GM12878 (cell line): ENCODE results near the gene ZNF775. TPM values are rescaled to one million over a fixed set of nuclear protein-coding genes. Genes with fewer than 3 reads are reported as not detected.

Experiments used
- ATAC-seq: fragments of 200-7000 bp; cut with Tn5 transposase; 3 replicates; pipeline ENCODE4 v1.9.1; 2020; ENCODE audit warnings: mild to moderate bottlenecking, moderate library complexity
- BruUV-seq: library from RNA; stranded (reverse); fragments of 400-500 nt; replicated peaks from 2 replicates; lab custom pipeline; 2021; lab: Mats Ljungman, UMichigan
- CTCF ChIA-PET: fragments of 300-600 bp; sonication (Branson Sonifier 250); formaldehyde crosslinking; extraction: SDS; loops from one replicate; lab custom pipeline; 2021; ENCODE audit warnings: inconsistent platforms; lab: Yijun Ruan, JAX
- POLR2A ChIA-PET: fragments of 350-600 bp; formaldehyde crosslinking; extraction: SDS; loops from one replicate; lab custom pipeline; 2021; ENCODE audit warnings: inconsistent platforms; lab: Charles Lee
- RAD21 ChIA-PET: fragments of 300-600 bp; sonication (Branson Sonifier 250); formaldehyde crosslinking; loops from one replicate; lab custom pipeline; 2023; ENCODE audit warnings: antibody characterized with exemption; ENCODE audit not compliant: unreplicated experiment; lab: Charles Lee
- SMC1A ChIA-PET: fragments of 300-600 bp; sonication (Branson Sonifier 250); formaldehyde crosslinking; loops from one replicate; lab custom pipeline; 2023; ENCODE audit not compliant: unreplicated experiment, uncharacterized antibody; lab: Charles Lee
- DNase-seq: peaks from one replicate; pipeline ENCODE4 v3.0.0-alpha.2; 2011; ENCODE audit warnings: low read depth, low spot score
- FAIRE-seq: peaks from 3 replicates; lab custom pipeline; 2011; peaks lifted over from hg19 to GRCh38; lab: Jason Lieb, UNC
- H2AFZ ChIP-seq: 2 replicates; pipeline ENCODE4 v1.6.0; 2011; ENCODE audit warnings: low read depth, low read length, control low read depth; ENCODE audit not compliant: control insufficient read depth
- H3K27ac ChIP-seq: 2 replicates; pipeline ENCODE4 v1.5.1; 2011; ENCODE audit warnings: control low read depth; ENCODE audit not compliant: control insufficient read depth, insufficient read depth
- H3K27me3 ChIP-seq, 2 experiments: replicated peaks in 1 of 2; 2 replicates each; pipeline versions ENCODE4 v1.6.0 to v1.6.1; 2011; ENCODE audit warnings: low read length in 1 of 2; ENCODE audit not compliant: control insufficient read depth in 2 of 2, insufficient read depth in 2 of 2
- H3K36me3 ChIP-seq, 2 experiments: 2 replicates each; pipeline ENCODE4 v1.5.1; 2011; ENCODE audit warnings: low read length in 1 of 2; ENCODE audit not compliant: control insufficient read depth in 2 of 2, insufficient read depth in 2 of 2
- H3K4me1 ChIP-seq: 2 replicates; pipeline ENCODE4 v1.6.1; 2011; ENCODE audit warnings: mild to moderate bottlenecking, low read length, moderate library complexity, mixed read lengths; ENCODE audit not compliant: control insufficient read depth, insufficient read depth
- H3K4me2 ChIP-seq: 2 replicates; pipeline ENCODE4 v1.6.0; 2011; ENCODE audit warnings: control low read depth; ENCODE audit not compliant: control insufficient read depth, insufficient read depth
- H3K4me3 ChIP-seq: fragments of 200-600 bp; sonication (generic); 2 replicates; pipeline ENCODE4 v1.5.1; 2016
- H3K79me2 ChIP-seq: 2 replicates; pipeline ENCODE4 v1.6.0; 2011; ENCODE audit warnings: low read length; ENCODE audit not compliant: control insufficient read depth, insufficient read depth
- H3K9ac ChIP-seq: 2 replicates; pipeline ENCODE4 v1.8.0; 2011; ENCODE audit warnings: low read length, control low read depth, mixed read lengths; ENCODE audit not compliant: control insufficient read depth, insufficient read depth
- H3K9me3 ChIP-seq: replicated peaks from 3 replicates; pipeline ENCODE4 v1.5.1; 2011; ENCODE audit warnings: mild to moderate bottlenecking, low read length; ENCODE audit not compliant: control insufficient read depth, insufficient read depth
- H4K20me1 ChIP-seq: 2 replicates; pipeline ENCODE4 v1.6.0; 2011; ENCODE audit not compliant: control insufficient read depth, insufficient read depth
- GABPA ChIP-seq: IDR thresholded peaks from 2 replicates; pipeline ENCODE4 v1.6.1; 2014; ENCODE audit warnings: antibody characterized with exemption, low read depth, mild to moderate bottlenecking, inconsistent platforms
- IKZF1 ChIP-seq: fragments of 450-650 bp; conservative IDR thresholded peaks from 2 replicates; pipeline ENCODE4 v1.6.1; 2017; ENCODE audit warnings: antibody characterized with exemption, mild to moderate bottlenecking
- SKIL ChIP-seq: fragments of 450-650 bp; IDR thresholded peaks from 2 replicates; pipeline ENCODE4 v1.6.1; 2017; ENCODE audit warnings: mild to moderate bottlenecking, low read depth, inconsistent platforms; ENCODE audit not compliant: poor library complexity, severe bottlenecking
- WGBS: methylation state at CpG from one replicate; pipeline ENCODE4 v1.1.6; 2016; ENCODE audit warnings: low lambda C conversion rate; ENCODE audit not compliant: insufficient replicate concordance, insufficient coverage; ENCODE audit errors: missing lambda C conversion rate; 5-methylcytosine and 5-hydroxymethylcytosine counted together
- in situ Hi-C: fragments of 300-500 bp; cut with MboI; formaldehyde crosslinking; loops from 9 replicates; pipeline ENCODE4 v1.14.3; 2018; ENCODE audit warnings: mixed read lengths
- intact Hi-C: fragments of 100-400 bp; cut with micrococcal nuclease; formaldehyde crosslinking; loops from one replicate; pipeline ENCODE4 v1.14.2; 2022; ENCODE audit not compliant: unreplicated experiment
- polyA plus RNA-seq, 11 experiments: library from polyadenylated mRNA; depleted of rRNA in 4 of 11; unstranded in 6 of 11; stranded (reverse) in 5 of 11; fragments of >200 nt; fragmentation: Nextera tagmentation in 4 of 11; fragmentation: Illumina TruSeq in 1 of 11; extraction: Ambion mirVana in 4 of 11; extraction: Trizol in 1 of 11; gene quantifications; 1 replicate in 1 of 11; 2 replicates in 10 of 11; pipeline versions ENCODE4 v1.2.1 to v1.2.3, GENCODE V29; 2011 to 2016; ENCODE audit warnings: inconsistent platforms in 2 of 11, missing spikeins in 2 of 11, low read depth in 1 of 11
- total RNA-seq, 4 experiments: library from RNA; depleted of rRNA in 3 of 4; stranded (reverse); fragments of >200 nt in 3 of 4; fragmentation: Illumina TruSeq in 1 of 4; extraction: Trizol in 1 of 4; gene quantifications; 2 replicates each; pipeline versions ENCODE4 v1.2.1 to v1.2.3, GENCODE V29; 2013 to 2021

The ZNF775 gene
- total and polyA plus RNA-seq, 10 of the 15 experiments (the other 5 are each of a cell fraction or from before 2014, with no cell fraction given), result 0.05 to 14.3 (median 2.1) TPM

GRCh38 chr7:150357270-150357669, 21.9 kb upstream of the ZNF775 start (continued):
- no peak for TF ChIP-seq GABPA

GRCh38 chr7:150357771-150358427, 21.2 kb upstream of the ZNF775 start:
- DNase-seq (no peak), FAIRE-seq (no peak), ATAC-seq (peak; percentile 37)
- POLR2A ChIA-PET, result interaction anchor here (0.6 to 1.4 kb wide), 5 partner anchors 8 to 49 kb away, joined by 3 to 6 read pairs (median 3); partner anchors contain the start of genes ACTR3C and LRRC61
- WGBS, result 92% methylated on average over 12 of the region's 13 CpGs
- in situ Hi-C loops, result no loop called here
- 0 out of 2 replicates have a peak, but pooled peaks have one; percentile 14 for TF ChIP-seq IKZF1
- TF ChIP-seq SKIL, result no peak
- intact Hi-C loops, result loop anchor here (1.0 to 5.0 kb wide), 2 partner anchors 8 to 36 kb away; partner anchors contain the start of genes ACTR3C and LRRC61
- Histone ChIP-seq H3K79me2 (no peaks in the 10 kb centered on the region), H3K9me3 (no peaks in the 10 kb centered on the region), H3K27me3 (no peaks in the 10 kb centered on the region), H3K36me3 (no peaks in the 10 kb centered on the region), H3K4me3 (no peak overlapping the region; the same call in 1 of the 2 replicates), H3K27ac (peak overlapping the region; percentile 36; the same call in 1 of the 2 replicates), H3K4me2 (peak overlapping the region; percentile 40; the same call in 1 of the 2 replicates), H3K4me1 (peaks cover 20% of the 10 kb centered on the region), H2AFZ (peak overlapping the region; percentile 91), H4K20me1 (no peaks in the 10 kb centered on the region), H3K9ac (no peak overlapping the region)
- BruUV-seq, result no TSS peak
- SMC1A ChIA-PET, result interaction anchor here (0.6 to 6.5 kb wide), 12 partner anchors 8 to 757 kb away, joined by 3 to 48 read pairs (median 9); a partner anchor contains a TSS
- CTCF ChIA-PET, result interaction anchor here (0.6 to 4.9 kb wide), 13 partner anchors 8 to 91 kb away, joined by 3 to 72 read pairs (median 7); a partner anchor contains a TSS
- RAD21 ChIA-PET, result interaction anchor here (0.9 to 4.7 kb wide), 5 partner anchors 9 to 61 kb away, joined by 3 to 26 read pairs (median 15); a partner anchor contains a TSS
